GM10248 (cell line): ENCODE measurements around the gene SLC39A13.

ENCODE experiments used
- CTCF ChIA-PET: fragments of 300-600 bp; sonication (Branson Sonifier 250); formaldehyde crosslinking; extraction: SDS; loops from one replicate; lab custom pipeline; 2021; ENCODE audit warnings: antibody characterized with exemption; lab: Yijun Ruan, JAX
- POLR2A ChIA-PET: fragments of 350-650 bp; sonication (Branson Sonifier 250); formaldehyde crosslinking; extraction: SDS; loops from one replicate; lab custom pipeline; 2020; ENCODE audit warnings: antibody characterized with exemption; lab: Yijun Ruan, JAX
- DNase-seq: peaks from one replicate; pipeline ENCODE4 v3.0.0; 2012; ENCODE audit errors: extremely low spot score
- CTCF ChIP-seq: IDR thresholded peaks from 2 replicates; pipeline ENCODE4 v1.5.1; 2012; ENCODE audit warnings: mild to moderate bottlenecking, low read depth; ENCODE audit errors: extremely low read depth, missing control alignments, control extremely low read depth

SLC39A13 gene

DNA sequence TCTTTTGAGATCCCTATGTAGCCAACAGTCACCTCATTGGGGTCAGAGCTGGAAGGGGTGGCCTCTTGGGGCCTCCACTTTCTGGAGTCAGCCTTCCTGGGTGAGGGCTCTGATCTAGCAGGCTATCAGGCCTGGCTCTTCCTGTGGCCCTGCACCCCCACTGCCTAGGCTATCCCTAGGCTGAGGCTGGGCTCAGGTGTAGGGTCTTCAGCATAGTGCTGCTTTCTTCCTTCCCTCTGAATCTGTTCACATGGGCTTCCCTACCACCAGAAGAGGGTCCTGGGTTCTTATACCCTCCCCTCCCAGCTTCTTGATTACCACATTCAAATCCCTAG lies 29.6 kb upstream of the SLC39A13 start:
- DNase-seq, result no peak
- no peak for TF ChIP-seq CTCF
- CTCF ChIA-PET, result interaction anchor here (0.7 to 1.9 kb wide), 6 partner anchors 9 to 201 kb away, joined by 3 to 4 read pairs (median 3); no protein-coding TSS in a partner anchor
- POLR2A ChIA-PET, result interaction anchor here (0.8 kb wide), 2 partner anchors 10 to 34 kb away, joined by 3 to 4 read pairs; no protein-coding TSS in a partner anchor

GRCh38 chr11:47379317-47379716 lies 29.1 kb upstream of the SLC39A13 start:
- CTCF ChIA-PET, result interaction anchor here (0.7 to 1.9 kb wide), 4 partner anchors 10 to 202 kb away, joined by 3 to 4 read pairs (median 3); no protein-coding TSS in a partner anchor

GRCh38 chr11:47380078-47380477 lies 28.3 kb upstream of the SLC39A13 start:
- DNase-seq, result no peak
- ChIA-PET POLR2A (interaction anchor here (0.7 kb wide), 1 partner anchor 35 kb away, joined by 3 read pairs; no protein-coding TSS in a partner anchor), CTCF (interaction anchor here (0.7 to 1.9 kb wide), 2 partner anchors 9 to 27 kb away, joined by 3 to 4 read pairs; no protein-coding TSS in a partner anchor)
- TF ChIP-seq CTCF, result no peak

More at GRCh38 chr11:47379317-47379716, 29.1 kb upstream of the SLC39A13 start:
- TF ChIP-seq CTCF, result no peak
- POLR2A ChIA-PET, result interaction anchor here (0.7 kb wide), 1 partner anchor 36 kb away, joined by 3 read pairs; no protein-coding TSS in a partner anchor
- no peak for DNase-seq

- no peak for TF ChIP-seq CTCF
- ChIA-PET CTCF (interaction anchor here (1.7 to 1.8 kb wide), 2 partner anchors 8 to 9 kb away, joined by 4 to 7 read pairs; no protein-coding TSS in a partner anchor), POLR2A (no interaction called here)
- no peak for DNase-seq
Observed at GRCh38 chr11:47383071-47383470, 25.3 kb upstream of the SLC39A13 start.

- POLR2A ChIA-PET, result no interaction called here
- no peak for TF ChIP-seq CTCF
- no peak for DNase-seq
- CTCF ChIA-PET, result no interaction called here
Observed at GRCh38 chr11:47384498-47384897, 23.9 kb upstream of the SLC39A13 start.

DNA sequence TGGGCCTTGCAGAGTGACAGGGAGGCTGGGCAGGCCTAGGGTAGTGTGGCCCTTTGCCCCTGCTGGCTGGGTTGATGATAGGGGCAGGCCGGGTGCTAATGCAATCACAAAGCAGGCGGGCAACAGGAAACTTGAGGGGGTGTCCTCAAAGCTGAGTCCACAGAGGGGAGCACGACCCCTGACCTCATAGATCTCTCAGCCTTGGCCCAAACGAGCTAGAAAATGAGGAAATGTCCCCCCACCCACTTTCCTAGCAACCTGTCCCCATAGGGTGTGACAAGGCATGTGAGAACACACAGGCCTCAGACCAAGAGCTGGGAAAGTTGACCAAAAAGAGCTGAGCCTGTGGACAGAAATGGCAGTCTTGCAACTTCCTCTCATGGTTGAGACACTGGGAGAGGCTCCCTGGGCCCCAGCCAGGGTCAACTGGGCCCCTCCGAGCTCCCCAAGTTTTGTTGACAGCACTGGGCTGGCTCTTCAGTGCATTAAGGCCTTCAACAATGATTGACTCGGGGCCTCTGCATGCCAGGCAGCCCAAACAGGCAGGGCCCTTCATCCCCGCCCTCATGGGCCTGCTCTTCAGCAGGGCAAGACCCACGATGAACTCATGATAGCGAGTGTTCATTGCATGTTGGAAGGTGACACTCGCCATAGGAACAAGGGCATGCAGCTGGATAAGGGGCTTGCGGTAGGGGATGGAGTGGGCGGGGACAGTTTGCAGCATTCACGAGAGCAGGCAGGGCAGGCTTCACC lies 20.3 kb upstream of the SLC39A13 start:
- ChIA-PET CTCF (interaction anchor here (1.4 to 10.0 kb wide), 3 partner anchors 9 to 20 kb away, joined by 3 to 92 read pairs (median 5); partner anchors contain the start of gene SPI1), POLR2A (no interaction called here)
- no peak for TF ChIP-seq CTCF
- DNase-seq, result no peak
